Liver (tissue), 9 donors: ENCODE data around the gene ETS1. TPM values are rescaled to one million over a fixed set of nuclear protein-coding genes. Genes with fewer than 3 reads are reported as not detected.

Source experiments
- DNase-seq: peaks from one replicate; pipeline ENCODE4 v3.0.0-alpha.2; 2017; ENCODE audit warnings: low spot score
- H3K27ac ChIP-seq, 2 donors: one replicate each; pipeline ENCODE4 v1.7.0; 2013; ENCODE audit warnings: inconsistent platforms in 2 of 2, low read length in 2 of 2, control low read depth in 1 of 2, low read depth in 1 of 2, mild to moderate bottlenecking in 1 of 2
- H3K27me3 ChIP-seq, 4 donors: one replicate each; pipeline versions ENCODE4 v1.6.1 to v1.7.0; 2013; ENCODE audit warnings: low read length in 3 of 4, inconsistent platforms in 1 of 4, mild to moderate bottlenecking in 1 of 4, moderate library complexity in 1 of 4; ENCODE audit not compliant: control insufficient read depth in 4 of 4, insufficient read depth in 4 of 4
- H3K36me3 ChIP-seq, 4 donors: one replicate each; pipeline versions ENCODE4 v1.6.1 to v1.7.0; 2013; ENCODE audit warnings: low read length in 3 of 4, mild to moderate bottlenecking in 3 of 4, low read depth in 1 of 4, moderate library complexity in 1 of 4; ENCODE audit not compliant: control insufficient read depth in 4 of 4, insufficient read depth in 3 of 4
- H3K4me1 ChIP-seq, 4 donors: one replicate each; pipeline versions ENCODE4 v1.6.1 to v1.7.0; 2013; ENCODE audit warnings: low read length in 3 of 4, mild to moderate bottlenecking in 3 of 4, moderate library complexity in 1 of 4; ENCODE audit not compliant: control insufficient read depth in 4 of 4, insufficient read depth in 4 of 4
- H3K4me3 ChIP-seq, 3 donors: one replicate each; pipeline versions ENCODE4 v1.6.1 to v1.7.0; 2013; ENCODE audit warnings: low read length in 3 of 3, control low read depth in 1 of 3, low read depth in 1 of 3, mild to moderate bottlenecking in 1 of 3
- H3K9ac ChIP-seq, 2 donors: one replicate each; pipeline ENCODE4 v1.7.0; 2013; ENCODE audit warnings: low read length in 2 of 2, mild to moderate bottlenecking in 2 of 2, moderate library complexity in 2 of 2, control low read depth in 1 of 2, low read depth in 1 of 2
- H3K9me3 ChIP-seq, 4 donors: one replicate each; pipeline versions ENCODE4 v1.6.1 to v1.7.0; 2013; ENCODE audit warnings: low read length in 3 of 4; ENCODE audit not compliant: control insufficient read depth in 4 of 4
- EGR1 ChIP-seq, 2 donors: IDR thresholded peaks; 2 replicates each; pipeline ENCODE4 v1.6.1; 2016 to 2018; ENCODE audit warnings: antibody characterized with exemption in 2 of 2, low read depth in 2 of 2
- FOXA2 ChIP-seq: IDR thresholded peaks from 2 replicates; pipeline ENCODE4 v1.6.1; 2016; ENCODE audit warnings: antibody characterized with exemption
- HNF4A ChIP-seq, 2 donors: conservative IDR thresholded peaks; 2 replicates each; pipeline ENCODE4 v1.6.1; 2016; ENCODE audit warnings: antibody characterized with exemption in 2 of 2, mild to moderate bottlenecking in 2 of 2
- HNF4G ChIP-seq: IDR thresholded peaks from 2 replicates; pipeline ENCODE4 v1.6.1; 2016; ENCODE audit warnings: antibody characterized with exemption
- MAX ChIP-seq: IDR thresholded peaks from 2 replicates; pipeline ENCODE4 v1.6.1; 2016; ENCODE audit warnings: antibody characterized with exemption
- NR2F2 ChIP-seq: IDR thresholded peaks from 2 replicates; pipeline ENCODE4 v1.6.1; 2016; ENCODE audit warnings: antibody characterized with exemption
- RAD21 ChIP-seq, 2 donors: IDR thresholded peaks; 2 replicates each; pipeline ENCODE4 v1.6.1; 2016; ENCODE audit warnings: antibody characterized with exemption in 2 of 2, mild to moderate bottlenecking in 2 of 2
- RXRA ChIP-seq, 2 donors: IDR thresholded peaks; 2 replicates each; pipeline ENCODE4 v1.6.1; 2017 to 2018; ENCODE audit warnings: antibody characterized with exemption in 2 of 2, mild to moderate bottlenecking in 1 of 2
- TAF1 ChIP-seq: conservative IDR thresholded peaks from 2 replicates; pipeline ENCODE4 v1.6.1; 2016; ENCODE audit warnings: antibody characterized with exemption, mild to moderate bottlenecking
- WGBS: extraction: QIAGEN DNeasy Blood & Tissue Kit; methylation state at CpG from one replicate; pipeline ENCODE4 v1.1.7; 2013; 5-methylcytosine and 5-hydroxymethylcytosine counted together
- polyA plus RNA-seq, 2 donors: library from polyadenylated mRNA; stranded (reverse) in 1 of 2; unstranded in 1 of 2; fragments of 200-250 nt in 1 of 2; fragments of >200 nt in 1 of 2; fragmentation: Nextera tagmentation in 1 of 2; extraction: Ambion mirVana in 1 of 2; gene quantifications; one replicate each; pipeline versions ENCODE4 v1.2.1 to v1.2.3, GENCODE V29; 2013 to 2015
- total RNA-seq, 2 donors: library from RNA; depleted of rRNA; stranded (reverse); fragments of >200 nt; gene quantifications; one replicate each; pipeline ENCODE4 v1.2.3, GENCODE V29; 2014
- TF ChIP-seq, protein P1 (sequence below): IDR thresholded peaks from 2 replicates; pipeline ENCODE4 v1.6.1; 2016; ENCODE audit warnings: antibody characterized with exemption
- donor health status: healthy.
- donor health status: healthy.
- donor health status: healthy.
- donor health status: healthy.
- donor health status: healthy.

The ETS1 gene
- total and polyA plus RNA-seq, 4 donors: 4.8 to 30.0 (median 20.3) TPM

- peak in 1 of 2 donors; percentile 53 for TF ChIP-seq HNF4A (conservative IDR thresholded peaks at IDR 0.05)
- no peak for TF ChIP-seq MAX
- TF ChIP-seq RXRA (IDR thresholded peaks at IDR 0.05): peak; percentile 27 to 56
- TF ChIP-seq, protein P1, sequence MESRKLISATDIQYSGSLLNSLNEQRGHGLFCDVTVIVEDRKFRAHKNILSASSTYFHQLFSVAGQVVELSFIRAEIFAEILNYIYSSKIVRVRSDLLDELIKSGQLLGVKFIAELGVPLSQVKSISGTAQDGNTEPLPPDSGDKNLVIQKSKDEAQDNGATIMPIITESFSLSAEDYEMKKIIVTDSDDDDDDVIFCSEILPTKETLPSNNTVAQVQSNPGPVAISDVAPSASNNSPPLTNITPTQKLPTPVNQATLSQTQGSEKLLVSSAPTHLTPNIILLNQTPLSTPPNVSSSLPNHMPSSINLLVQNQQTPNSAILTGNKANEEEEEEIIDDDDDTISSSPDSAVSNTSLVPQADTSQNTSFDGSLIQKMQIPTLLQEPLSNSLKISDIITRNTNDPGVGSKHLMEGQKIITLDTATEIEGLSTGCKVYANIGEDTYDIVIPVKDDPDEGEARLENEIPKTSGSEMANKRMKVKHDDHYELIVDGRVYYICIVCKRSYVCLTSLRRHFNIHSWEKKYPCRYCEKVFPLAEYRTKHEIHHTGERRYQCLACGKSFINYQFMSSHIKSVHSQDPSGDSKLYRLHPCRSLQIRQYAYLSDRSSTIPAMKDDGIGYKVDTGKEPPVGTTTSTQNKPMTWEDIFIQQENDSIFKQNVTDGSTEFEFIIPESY: peak; percentile 14
- peak; percentile 96 to 98 for TF ChIP-seq RAD21 (IDR thresholded peaks at IDR 0.05)
- no peak for TF ChIP-seq EGR1 (IDR thresholded peaks at IDR 0.05; ENCODE audit: low read depth in 2 of 2)
- TF ChIP-seq FOXA2: no peak
- no peak for TF ChIP-seq HNF4G
These were observed 43.2 kb upstream of the ETS1 start (continued) for GRCh38 chr11:128630367-128631230.

DNA sequence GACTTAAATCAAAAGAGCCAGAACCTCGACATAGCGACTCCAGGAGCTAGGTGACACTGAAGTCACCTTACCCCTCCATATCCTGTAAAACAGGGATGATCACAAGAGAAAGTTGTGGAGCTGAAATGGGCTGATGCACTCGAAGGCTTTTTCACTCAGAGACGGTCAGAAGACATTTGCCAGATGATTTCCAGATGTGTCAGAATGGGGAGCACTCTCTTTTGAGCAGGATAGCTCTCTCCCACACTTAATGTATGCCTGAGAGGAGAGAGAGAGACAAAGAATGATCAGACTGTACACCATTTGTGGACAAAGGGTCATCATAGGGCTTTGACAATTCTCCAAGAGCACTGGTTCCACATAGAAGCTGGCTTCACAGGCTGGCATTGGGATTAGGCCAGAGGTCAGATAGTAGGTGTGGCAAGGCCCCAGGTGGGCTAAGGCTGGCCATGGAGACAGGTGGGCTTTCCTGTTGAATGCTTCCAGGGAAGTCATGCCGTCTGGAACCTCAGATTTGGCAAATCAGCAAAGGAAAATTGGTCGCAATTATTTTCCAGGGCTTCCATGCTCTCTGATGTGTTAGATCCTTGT, 42.3 kb upstream of the ETS1 start:
- Histone ChIP-seq H3K9ac (peak overlapping the region in 1 of 2 donors; percentile 24), H3K27ac (peak overlapping the region; percentile 16 to 62)
- 45% methylated on average over 6 of the region's 6 CpGs for WGBS

GRCh38 chr11:128628686-128629085, 41.3 kb upstream of the ETS1 start:
- no peaks in the 10 kb centered on the region for H3K9me3 ChIP-seq
- peaks cover 8 to 49% (median 43%) of the 10 kb centered on the region in 4 donors for H3K4me1 ChIP-seq
- TF ChIP-seq RAD21 (IDR thresholded peaks at IDR 0.05) (peak in 1 of 2 donors; percentile 14), FOXA2 (no peak)
- H3K36me3 ChIP-seq: no peaks in the 10 kb centered on the region
- H3K27me3 ChIP-seq: no peaks in the 10 kb centered on the region
- H3K9ac ChIP-seq: no peak overlapping the region
- 86% methylated on average over 7 of the region's 7 CpGs for WGBS
- H3K27ac ChIP-seq: no peak overlapping the region
- no peak overlapping the region for H3K4me3 ChIP-seq
- no peak for DNase-seq

More for the DNA sequence above, 42.3 kb upstream of the ETS1 start:
- TF ChIP-seq RXRA (IDR thresholded peaks at IDR 0.05) (peak in 1 of 2 donors; percentile 67), TAF1 (no peak)
- DNase-seq: no peak
- Histone ChIP-seq H3K27me3 (no peaks in the 10 kb centered on the region), H3K36me3 (no peaks in the 10 kb centered on the region), H3K4me1 (peaks cover 3 to 43% (median 38%) of the 10 kb centered on the region in 4 donors), H3K9me3 (no peaks in the 10 kb centered on the region), H3K4me3 (no peak overlapping the region)

- no peaks in the 10 kb centered on the region for H3K9me3 ChIP-seq
- TF ChIP-seq MAX (no peak), FOXA2 (no peak), NR2F2 (no peak)
- H3K4me3 ChIP-seq: no peak overlapping the region
- WGBS: 73% methylated on average over 5 of the region's 5 CpGs
- H3K36me3 ChIP-seq: no peaks in the 10 kb centered on the region
- no peaks in the 10 kb centered on the region for H3K27me3 ChIP-seq
- peak overlapping the region in 1 of 2 donors; percentile 40 for H3K27ac ChIP-seq
- peaks cover 8 to 49% (median 43%) of the 10 kb centered on the region in 4 donors for H3K4me1 ChIP-seq
- DNase-seq: no peak
- peak overlapping the region in 1 of 2 donors; percentile 48 for H3K9ac ChIP-seq
These were observed 40.9 kb upstream of the ETS1 start for GRCh38 chr11:128628325-128628673.
